NCI-H2029 (cell line): Measurements from ENCODE around the gene FRMD5.
A peak's percentile ranks its signal among the peaks of the same experiment; 100 is the strongest.
"Not testable (repeated sequence)": the region's sequence is repeated elsewhere in the genome, so short reads cannot be mapped to it uniquely, and the experiment has no call there.

ENCODE experiments used
- DNase-seq: peaks from one replicate; lab custom pipeline; 2025; lab: John Stamatoyannopoulos, UW

The FRMD5 gene

DNA sequence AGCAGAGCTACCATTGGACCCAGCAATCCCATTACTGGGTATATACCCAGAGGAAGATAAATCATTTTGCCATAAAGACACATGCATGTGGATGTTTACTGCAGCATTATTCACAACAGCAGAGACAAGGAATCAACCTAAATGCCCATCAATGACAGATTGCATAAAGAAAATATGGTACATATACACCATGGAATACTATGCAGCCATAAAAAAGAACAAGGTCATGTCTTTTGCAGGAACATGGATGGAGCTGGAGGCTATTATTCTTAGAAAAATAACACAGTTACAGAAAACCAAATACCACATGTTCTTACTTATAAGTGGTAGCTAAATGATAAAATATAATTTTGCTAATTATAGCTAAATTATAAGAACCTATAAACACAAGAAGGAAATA is 162.3 kb downstream of the FRMD5 start:
- DNase-seq, result not testable (repeated sequence)

DNA sequence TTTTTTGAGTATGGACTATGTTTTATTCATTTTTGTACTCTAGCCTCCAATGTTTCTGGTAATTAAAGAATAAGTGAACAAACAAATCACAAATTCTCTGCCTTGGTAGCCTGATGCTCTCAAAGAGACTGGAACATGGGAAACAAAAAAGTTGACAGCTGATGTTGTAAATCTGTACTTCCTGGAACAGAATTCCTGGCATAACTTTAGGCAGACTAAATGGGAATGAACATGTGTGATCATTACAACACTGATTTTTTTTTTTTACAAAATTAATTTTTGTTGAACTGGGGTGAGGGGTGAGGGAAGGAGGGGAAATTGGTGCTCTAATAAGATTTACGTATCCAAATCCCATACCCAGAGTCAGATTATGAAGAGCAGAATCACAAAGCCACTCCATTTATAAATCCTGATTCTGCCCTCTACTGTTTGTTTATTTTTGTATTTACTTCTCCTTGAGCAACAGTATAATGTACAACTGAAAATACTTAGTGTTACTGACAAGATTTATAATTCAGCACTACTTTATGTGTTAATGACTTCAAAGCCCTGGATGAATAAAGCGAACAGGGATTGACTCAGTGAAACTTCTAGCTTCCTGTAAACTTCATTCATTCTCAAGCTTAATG is 165.0 kb downstream of the FRMD5 start:
- no peak for DNase-seq

DNA sequence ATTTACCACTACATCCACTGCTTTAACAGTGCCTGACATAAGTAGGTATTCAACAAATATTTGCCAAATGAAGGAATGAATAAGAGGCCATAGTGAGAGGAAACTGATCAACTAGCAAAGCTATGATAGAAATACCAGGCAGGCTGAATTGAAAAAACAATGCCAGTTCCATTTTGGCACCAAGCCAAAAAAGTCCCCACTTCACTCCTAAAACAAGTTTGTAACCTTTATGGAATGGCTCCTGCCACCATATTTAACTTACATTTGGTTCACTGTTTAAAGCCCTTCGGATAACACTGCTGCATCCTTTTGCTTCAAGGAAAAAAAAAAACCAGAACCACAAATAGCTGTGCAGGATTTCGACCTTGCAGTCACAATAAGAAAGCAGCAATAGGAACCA is 166.1 kb downstream of the FRMD5 start:
- DNase-seq, result no peak

DNA sequence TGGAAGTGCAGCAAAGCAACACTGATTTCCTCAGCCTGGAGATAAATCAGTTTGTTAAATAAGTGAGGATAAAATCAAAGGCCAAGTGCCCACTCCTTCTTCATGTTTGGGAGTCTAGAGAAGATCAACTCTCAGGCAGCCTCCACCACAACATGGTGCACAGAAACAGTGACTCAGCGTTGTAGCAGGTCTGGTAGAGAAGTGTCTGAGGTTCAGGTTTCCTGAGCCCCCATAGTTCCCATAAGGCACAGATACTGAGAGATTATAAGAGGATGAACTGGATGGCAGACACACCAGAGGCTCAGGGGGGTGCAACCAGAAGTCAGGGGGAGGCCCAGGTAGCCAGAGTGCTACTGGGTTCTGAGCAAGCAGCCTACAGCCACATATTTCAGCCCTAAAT is 166.7 kb downstream of the FRMD5 start:
- DNase-seq, result no peak

DNA sequence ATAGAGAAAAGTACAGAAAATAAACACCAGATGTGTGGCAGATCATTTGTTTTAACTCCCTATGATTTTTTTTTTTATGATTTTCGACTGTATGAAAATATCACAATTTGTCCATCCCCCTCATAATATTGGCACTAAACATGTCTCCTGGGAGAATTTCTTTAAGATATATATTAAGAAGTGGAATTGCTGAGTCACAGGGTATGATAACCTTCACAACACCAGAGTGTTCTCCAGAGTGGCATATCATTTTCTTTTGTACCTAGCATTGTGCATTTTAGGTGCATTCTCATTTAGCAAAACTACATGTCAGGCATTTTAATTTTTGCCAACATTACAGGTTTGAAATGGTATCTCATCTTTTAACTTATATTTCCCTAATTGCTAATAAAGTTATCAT is 170.9 kb downstream of the FRMD5 start:
- DNase-seq, result no peak

DNA sequence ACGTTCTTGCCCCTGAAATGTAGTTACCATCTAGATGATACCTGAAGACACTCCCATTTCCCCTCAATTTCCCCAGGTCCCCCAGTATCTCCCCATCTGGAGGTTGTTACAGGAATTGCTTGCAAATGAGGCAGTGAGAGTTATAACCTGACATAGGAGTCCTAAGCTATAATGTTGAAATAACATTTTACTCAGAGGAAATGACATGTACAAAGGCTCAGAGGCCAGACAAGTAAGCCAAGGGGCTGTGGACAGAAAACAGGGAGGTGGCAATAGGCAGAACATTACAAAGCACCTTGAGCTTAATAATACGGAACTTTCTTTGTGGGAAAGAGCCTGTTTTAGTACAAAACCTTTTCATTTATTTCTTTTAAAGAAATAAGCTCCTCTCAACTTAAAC is 171.9 kb downstream of the FRMD5 start:
- DNase-seq, result no peak

DNA sequence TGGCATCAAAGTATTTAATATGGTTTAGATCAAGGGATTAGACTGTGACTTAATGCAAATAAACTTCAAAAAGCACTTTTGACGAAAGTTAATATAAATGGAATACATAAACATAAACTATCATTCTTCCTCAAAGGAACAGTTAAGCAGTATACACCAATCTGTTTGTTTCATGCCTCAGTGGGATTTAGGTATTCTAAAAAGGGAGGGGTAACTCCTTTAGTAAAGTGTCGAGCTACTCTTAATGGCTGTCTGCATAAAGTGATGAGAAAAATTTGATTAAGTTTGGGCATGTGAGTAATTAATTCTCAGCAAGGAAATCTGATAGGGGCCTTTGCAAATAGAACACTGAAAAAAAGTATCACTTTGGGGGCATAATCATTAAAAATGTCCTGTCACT is 176.9 kb downstream of the FRMD5 start:
- DNase-seq, result no peak

DNA sequence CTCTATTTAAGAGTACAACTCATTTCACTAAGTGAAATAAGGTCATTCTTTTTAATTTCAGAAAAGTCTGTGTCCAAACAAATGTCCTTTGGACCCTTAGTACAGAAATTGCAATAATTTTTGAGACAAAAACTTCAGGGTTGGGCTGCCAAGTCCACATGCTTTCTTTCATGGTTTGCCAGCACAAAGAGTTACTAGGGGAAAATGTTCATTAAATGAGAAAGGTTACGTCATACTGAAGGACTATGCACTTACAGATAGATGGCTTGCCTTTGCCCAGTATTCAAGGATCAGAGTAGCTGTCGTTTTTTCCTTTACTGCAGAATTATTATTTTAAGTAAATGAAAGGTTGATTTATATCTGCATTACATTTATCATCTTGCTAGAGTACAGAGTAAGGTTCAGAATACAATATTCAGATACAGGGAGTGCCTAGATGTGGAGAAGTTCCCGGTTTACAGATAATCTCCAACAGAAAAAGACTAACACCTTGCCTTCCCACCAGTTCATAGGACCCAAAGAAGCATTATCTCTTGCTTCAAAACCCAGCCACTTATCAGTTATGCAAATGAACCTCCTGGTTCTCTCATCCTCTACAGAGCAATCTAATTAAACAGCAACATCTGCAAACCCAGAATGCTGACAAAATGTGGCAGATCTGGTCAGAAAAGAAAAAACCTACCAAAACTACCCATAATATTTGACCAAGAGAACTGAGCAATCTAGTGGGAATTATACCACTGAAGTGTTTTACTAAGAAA is 179.3 kb downstream of the FRMD5 start:
- no peak for DNase-seq

DNA sequence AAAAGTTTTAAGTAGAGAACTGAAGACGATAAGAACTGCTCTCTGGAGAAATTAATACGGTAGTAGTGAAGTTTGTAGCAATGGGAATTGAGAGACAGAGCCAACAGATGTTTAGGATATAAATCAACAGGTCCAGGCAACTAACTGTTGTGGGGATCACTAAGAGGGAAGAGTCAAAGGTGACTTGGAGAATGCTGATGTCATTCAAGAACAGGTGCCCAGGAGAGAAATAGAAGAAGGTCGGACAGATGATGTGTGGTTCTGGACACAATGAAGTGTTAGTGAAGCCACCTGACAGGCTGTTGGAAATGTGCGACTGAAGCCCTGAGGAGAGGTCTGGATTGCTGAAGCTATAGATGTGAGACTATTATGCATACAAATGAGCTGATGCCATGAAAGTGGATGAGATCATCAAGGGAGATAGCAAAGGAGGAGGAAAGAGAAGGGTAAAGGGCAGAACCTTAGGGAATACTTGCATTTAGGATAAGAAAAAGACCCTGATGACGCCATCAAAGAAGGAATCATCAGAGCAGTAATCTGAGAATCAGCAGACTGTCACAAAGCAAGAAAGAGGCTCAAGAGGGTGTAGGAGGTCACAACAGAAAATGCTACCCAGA is 183.7 kb downstream of the FRMD5 start:
- no peak for DNase-seq

DNA sequence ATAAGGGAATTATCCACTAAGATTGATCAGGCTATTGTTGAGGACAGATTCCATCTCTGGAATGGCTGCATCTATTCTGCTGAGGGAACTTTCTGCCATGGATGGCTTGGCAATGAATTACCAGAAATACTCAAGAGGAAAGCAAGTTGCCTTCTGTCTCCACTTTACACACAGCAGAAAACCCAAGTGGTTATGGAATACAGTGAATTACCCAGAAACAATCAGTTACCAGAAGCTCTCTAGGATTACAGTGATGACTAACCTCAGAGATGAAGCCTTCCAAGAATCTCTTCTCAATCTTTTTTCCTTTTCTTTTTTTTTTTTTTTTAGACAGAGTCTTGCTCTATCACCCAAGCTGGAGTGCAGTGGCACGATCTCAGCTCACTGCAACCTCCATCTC is 185.0 kb downstream of the FRMD5 start:
- DNase-seq, result no peak

DNA sequence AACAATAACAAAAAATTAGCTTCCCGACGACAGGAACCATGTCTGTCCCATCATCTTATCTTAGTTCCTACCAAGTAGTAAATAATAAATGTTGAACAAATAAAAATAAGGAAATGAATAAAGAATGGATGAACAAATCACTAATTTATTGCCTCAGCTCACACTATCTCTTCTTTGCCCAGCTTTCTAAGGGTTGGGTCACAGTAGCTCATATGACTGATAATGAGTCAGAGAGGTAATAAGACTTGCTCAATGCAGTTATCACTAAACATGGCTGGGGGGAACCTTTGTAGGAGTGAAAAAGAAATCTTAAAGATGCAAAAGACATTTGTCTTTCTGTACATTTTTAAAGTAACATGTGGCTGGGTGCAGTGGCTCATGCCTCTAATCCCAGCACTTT is 186.0 kb downstream of the FRMD5 start:
- no peak for DNase-seq

DNA sequence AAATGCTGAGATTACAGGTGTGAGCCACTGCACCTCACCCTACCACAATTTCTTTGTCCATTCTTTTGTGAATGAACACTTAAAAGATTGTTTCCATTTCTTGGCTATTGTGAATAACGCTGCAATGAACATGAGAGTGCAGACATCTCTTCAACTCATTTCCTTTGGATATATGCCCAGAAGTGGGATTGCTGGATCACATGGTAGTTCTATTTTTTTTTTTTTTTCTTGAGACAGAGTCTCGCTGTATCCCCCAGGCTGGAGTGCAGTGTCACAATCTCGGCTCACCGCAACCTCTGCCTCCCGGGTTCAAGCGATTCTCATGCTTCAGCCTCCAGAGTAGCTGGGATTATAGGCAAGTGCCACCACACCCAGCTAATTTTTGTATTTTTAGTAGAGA is 194.8 kb downstream of the FRMD5 start:
- DNase-seq, result not testable (repeated sequence)

DNA sequence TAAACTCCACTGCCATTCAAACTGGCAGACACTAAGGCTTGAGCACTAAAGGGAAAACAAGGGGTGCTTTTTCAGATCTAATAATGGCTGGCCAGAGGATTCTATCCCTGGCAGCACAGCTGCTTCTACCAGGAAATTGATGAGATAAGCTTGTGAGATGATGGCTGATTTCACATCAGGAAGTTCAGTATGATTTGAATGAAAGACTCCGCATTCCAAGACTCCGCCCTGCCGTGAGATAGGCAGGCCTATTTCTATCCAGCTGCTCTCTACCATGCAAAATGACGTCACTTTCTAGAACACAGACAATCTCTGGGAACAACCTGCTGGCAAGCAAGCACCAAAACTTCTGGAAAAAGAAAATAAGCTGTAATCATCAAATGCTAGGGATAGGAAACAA is 196.5 kb downstream of the FRMD5 start:
- DNase-seq, result no peak

DNA sequence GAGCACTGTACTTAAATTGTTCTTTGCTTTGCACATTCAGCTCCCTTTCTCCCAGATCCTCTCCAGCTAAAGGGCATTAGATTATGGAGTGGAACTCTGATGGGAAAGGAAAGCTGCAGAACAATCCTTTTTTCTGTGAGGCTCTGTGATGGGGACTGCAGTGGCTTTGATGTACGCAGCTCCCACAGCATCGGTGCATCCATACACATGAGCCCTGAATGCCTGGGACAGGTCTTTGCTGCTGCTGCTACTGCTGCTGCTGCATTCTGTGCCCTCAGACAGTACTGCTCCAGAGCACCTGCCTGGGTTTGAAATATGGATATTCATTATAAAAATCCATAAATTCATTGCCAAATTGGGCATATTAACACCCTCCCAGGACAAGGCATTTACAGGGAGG is 203.9 kb downstream of the FRMD5 start:
- DNase-seq, result no peak

DNA sequence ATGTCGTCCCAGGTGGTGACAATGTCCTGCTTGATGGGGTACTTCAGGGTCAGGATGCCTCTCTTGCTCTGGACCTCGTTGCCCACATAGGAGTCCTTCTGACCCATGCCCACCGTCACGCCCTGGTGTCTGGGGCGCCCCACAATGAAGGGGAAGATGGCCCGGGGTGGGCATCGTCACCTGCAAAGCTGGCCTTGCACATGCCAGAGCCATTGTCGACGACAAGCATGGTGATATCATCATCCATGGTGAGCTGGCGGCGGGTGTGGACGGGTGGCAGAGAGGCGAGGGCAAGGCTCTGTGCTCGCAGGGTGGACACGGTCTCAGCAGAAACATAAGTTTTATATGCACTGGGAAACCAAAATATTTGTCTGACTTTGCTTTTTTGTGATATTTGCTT is 205.1 kb downstream of the FRMD5 start:
- DNase-seq, result no peak

DNA sequence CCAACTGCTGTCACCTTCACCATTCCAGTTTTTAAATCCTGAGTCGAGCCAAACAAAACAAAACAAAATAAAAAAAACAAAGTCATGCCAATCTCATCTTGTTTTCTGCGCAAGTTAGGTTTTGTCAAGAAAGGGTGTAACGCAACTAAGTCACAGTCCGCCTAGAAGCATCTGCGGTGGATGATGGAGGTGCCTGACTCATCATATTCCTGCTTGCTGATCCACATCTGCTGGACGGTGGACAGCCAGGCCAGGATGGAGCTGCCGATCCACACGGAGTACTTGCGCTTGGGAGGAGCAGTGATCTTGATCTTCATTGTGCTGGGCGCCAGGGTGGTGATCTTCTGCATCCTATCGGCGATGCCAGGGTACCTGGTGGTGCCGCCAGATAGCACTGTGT is 206.2 kb downstream of the FRMD5 start:
- DNase-seq, result no peak

DNA sequence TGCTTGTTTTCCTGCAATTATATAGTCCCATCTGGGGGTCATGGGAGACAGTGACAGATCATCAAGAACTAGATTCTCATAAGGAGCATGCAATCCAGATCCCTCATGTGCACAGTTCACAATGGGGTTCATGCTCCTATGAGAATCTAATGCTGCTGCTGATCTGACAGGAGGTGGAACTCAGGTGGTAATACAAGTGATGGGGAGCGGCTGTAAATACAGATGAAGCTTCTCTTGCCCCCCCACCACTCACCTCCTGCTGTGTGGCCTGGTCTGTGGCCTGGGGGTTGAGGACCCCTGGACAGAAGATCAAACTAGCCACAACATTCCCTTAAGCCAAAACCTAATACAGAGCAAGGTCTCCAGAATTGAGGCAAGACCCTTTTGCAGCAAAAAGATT is 207.1 kb downstream of the FRMD5 start:
- no peak for DNase-seq

DNA sequence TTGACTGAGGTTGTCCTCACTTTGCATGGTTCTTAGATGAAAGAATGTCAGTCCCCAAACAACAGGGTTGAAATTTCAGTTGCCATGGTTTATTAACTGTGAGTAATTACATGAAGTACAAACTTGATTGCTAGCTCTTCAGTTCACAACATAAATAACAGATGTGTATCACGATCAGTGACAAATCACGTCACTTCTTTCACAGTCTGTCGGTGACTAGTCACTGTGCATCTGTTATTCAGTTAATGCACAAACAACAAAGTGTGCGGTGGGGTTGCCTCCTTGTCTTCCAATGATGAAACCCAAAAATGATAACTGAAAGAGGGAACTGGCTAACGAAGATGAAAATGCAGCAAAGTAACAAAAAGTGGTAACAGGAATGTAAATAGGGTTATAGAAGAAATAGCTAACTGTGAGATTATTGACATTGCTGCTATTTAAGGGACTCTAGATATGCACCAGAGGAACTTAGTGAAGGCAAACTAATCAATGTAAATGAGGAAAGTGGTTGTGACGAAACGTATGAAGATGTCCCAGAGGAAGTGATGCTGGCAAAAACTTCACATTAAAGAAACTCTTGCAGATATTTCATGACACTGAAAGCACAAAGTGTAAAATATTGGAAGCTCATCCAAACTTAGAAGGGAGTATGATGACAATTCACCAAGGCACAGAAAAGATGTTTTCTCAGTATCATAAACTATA is 208.9 kb downstream of the FRMD5 start:
- no peak for DNase-seq

DNA sequence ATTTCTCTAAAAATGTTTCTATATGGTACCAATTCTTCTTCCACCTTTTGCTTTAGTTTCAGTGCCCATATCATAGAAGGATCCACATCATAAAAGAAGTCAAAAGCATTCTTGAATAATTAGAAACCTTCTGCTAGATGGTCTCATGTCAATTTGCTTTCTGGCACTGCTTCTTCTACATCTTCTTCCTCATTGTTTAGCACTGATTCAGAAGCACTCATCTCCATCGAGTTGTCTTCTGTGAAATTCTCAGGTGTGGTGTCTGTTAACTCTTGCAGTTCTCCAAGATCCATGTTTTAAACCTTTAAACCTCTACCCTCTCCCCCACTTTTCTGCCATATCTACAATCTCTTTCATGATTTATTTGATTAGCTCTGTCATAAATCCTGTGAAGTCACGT is 213.5 kb downstream of the FRMD5 start:
- no peak for DNase-seq

DNA sequence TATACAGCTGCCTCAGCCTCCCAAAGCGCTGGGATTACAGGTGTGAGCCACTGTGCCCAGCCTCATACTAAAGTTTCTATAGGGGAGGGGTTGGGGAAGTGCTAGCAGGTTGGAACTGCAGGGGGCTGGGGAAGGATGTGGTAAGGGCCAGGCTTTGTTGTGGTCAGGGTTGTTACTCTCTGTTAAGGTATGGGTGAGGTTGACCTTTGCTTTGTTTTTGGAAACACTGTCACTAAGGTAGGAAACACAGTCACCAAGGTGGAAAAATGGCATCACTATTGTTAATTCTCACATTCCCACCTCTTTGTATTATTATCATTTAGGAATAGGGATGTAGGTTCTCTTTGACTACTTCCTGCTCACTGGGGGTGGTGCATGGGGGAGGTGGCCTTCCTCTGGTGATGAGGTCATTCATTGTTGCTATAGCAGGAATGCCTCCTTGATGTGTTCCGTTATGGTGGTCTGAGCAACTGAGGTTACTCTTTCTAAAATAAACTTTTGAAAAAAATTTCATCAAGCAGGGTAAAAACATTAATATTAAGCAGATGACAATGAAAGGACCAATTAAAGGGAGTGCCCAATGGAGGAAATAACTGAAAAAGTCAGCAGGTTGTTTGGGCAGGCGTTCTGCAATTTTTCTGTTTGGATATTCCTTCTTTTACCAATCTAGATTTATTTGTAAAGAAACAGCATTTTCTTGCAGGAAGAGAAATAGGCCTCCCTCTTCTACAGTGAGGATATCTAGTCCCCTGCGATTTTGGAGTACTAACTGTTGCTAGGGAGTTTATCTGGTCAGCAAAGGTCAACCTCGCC is 217.8 kb downstream of the FRMD5 start:
- no peak for DNase-seq

DNA sequence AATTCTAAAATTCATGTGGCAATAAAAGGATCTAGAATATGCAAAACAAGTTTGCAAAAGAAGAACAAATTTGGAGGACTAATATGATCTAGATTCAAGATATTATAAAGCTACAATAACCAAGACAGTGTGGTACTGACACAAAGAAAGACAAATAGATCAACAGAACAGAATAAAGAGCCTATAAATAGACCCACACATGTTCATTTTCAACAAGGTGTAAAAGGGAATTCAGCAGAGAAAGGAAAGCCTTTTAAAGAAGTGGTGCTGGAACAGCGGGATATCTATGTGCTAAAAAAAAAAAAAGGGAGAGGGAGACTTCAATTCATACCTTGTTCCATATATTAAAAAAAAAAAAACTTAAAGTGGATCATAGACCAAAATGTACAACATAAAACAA is 219.3 kb downstream of the FRMD5 start:
- DNase-seq, result no peak

DNA sequence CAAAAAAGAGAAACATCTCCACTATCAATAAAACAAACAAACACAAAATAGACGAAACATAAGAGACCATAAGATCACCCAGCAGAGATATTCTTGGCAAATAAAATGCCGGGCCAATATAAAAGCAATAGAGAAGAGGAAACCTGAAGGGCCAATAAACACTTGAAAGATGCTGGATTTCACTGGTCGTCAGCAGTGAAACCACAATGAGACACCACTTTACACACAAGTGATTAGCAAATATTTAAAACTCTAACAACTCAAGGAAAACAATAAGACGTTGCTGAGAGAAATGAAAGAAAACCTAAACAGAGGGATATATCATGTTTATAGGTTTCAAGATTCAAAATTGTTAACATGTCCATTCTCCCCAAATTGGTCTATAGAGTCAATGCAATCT is 219.7 kb downstream of the FRMD5 start:
- peak; percentile 51 for DNase-seq
